ENCODE measurements around the gene IQCF6.

GRCh38 chr3:51729042-51729633, 49.9 kb downstream of the IQCF6 start:
- no peak for TF ChIP-seq CTCF (IDR thresholded peaks at IDR 0.05; ENCODE audit: insufficient read depth, low read depth, low read length)
- no peak for TF ChIP-seq EZH2 (IDR thresholded peaks at IDR 0.05; ENCODE audit: insufficient read depth, low read length)
